Activated CD8-positive, alpha-beta memory T cell treated with anti-CD3 and anti-CD28 coated beads for 36 hours (primary cell): ENCODE results near the gene ODC1. TPM values are rescaled to one million over a fixed set of nuclear protein-coding genes. Genes with fewer than 3 reads are reported as not detected.

Source experiments
- CTCF ChIA-PET: fragments of 350-600 bp; sonication (Branson Sonifier 250); formaldehyde crosslinking; loops from one replicate; lab custom pipeline; 2021; ENCODE audit warnings: antibody characterized with exemption; lab: Charles Lee
- POLR2A ChIA-PET: fragments of 350-600 bp; sonication (Branson Sonifier 250); formaldehyde crosslinking; loops from one replicate; lab custom pipeline; 2021; ENCODE audit warnings: antibody characterized with exemption; lab: Charles Lee
- total RNA-seq, 2 experiments: library from RNA; stranded (reverse); gene quantifications; one replicate each; pipeline ENCODE4 v1.2.3, GENCODE V29; 2021

The ODC1 gene
- total RNA-seq, 2 experiments from 2014 or later = 477 to 483 TPM

DNA sequence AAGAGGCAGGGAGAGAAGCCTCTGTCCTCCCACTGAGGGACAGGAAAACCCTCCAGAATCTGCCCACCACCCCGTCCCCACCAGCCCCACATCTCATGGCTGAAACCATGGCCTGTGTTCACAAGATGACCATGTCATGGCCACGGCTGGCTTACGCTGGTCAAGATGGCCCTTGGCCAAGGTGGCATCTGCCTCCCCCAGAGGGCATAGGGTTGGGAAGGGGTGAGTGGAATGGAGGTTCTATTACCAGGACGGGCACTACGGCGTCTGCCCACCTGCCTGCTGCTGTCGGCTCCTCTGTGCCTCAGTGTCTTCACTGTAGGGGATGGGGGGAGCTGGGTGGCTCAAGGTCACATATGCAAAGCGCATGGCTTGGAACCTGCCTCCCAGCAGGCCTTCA lies 19.8 kb downstream of the ODC1 start:
- POLR2A ChIA-PET = no interaction called here
- CTCF ChIA-PET = interaction anchor here (0.8 kb wide), 1 partner anchor 360 kb away, joined by 3 read pairs; no protein-coding TSS in a partner anchor

DNA sequence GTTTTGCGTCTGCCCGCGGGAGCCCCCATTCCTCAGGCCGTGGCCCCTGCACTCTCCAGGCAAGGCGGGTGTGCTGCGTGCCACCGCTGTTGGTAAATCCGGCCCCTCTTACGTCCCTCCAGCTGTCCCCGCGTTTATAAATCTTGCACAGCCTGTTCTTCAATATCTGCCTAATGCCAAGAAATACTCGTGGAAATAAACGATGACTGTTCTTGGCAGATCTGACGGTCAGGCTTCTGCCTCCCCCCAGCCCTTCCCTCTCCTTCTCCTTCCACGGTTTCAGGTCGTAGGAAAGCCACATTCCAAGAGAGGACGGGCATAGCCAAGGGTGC lies 20.5 kb downstream of the ODC1 start:
- POLR2A ChIA-PET = no interaction called here
- CTCF ChIA-PET = no interaction called here

DNA sequence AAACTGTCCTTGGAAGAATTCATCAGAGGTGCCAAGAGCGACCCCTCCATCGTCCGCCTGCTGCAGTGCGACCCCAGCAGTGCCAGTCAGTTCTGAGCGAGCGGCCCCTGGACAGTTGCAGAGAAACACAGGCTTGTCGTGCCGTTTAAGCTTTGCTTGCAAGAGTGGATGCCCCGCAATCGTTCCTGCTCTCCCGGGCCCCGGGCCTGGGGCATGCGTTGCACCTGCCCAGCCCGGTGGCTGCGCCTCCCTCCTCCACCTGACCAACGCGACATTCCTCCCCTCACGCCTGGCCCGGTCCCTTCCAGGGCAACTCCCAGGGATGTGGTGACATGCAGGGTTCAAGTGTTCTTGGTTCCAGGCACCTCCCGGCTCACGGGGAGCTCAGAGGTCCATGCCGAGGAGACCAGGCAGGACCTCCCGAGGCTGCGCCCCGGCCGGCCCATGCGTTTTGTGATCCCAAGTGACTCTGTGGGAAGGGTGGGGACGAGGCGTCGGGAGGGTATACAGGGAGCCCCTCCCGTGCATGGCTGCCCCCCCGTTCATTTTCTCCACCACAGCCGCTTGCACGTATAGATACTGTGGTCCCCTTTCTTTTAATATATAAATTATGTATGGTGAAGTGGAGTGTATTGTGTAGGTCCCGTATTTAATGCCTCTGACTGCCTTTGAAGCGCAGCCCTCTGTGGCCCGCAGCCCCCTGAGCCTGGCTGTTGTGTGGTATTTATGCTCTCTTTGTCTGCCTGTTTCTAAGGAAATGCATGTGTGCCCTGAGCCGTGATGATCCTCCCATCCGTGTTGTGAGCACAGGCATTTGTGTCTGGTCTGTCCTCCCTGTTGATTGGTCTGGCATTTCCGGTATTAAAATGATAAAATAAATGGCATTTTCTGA lies 21.2 kb downstream of the ODC1 start:
- ChIA-PET CTCF (interaction anchor here (2.1 kb wide), 1 partner anchor 8 kb away, joined by 6 read pairs; no protein-coding TSS in a partner anchor), POLR2A (no interaction called here)

DNA sequence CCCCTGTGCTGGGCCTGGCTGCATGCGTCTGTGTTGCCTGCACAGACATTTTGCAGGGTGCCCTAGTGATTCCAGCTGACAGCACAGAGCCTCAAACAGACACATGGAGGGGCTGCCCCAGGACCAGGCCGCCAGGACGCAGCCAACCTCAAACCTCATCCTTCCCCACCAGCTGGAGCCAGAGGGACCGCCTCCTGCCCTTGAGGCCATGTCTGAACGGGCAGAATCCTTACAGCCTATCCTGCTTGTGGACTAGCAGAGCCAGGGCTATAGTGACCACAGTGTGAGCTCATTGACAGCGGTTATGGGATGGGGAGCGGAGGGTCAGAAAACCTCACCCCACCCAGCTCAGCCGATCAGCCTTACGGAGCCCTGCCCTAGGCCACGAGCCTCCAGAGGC lies 22.4 kb downstream of the ODC1 start:
- ChIA-PET POLR2A (interaction anchor here (0.7 kb wide), 1 partner anchor 9 kb away, joined by 4 read pairs; no protein-coding TSS in a partner anchor), CTCF (interaction anchor here (2.1 kb wide), 1 partner anchor 10 kb away, joined by 6 read pairs; no protein-coding TSS in a partner anchor)

DNA sequence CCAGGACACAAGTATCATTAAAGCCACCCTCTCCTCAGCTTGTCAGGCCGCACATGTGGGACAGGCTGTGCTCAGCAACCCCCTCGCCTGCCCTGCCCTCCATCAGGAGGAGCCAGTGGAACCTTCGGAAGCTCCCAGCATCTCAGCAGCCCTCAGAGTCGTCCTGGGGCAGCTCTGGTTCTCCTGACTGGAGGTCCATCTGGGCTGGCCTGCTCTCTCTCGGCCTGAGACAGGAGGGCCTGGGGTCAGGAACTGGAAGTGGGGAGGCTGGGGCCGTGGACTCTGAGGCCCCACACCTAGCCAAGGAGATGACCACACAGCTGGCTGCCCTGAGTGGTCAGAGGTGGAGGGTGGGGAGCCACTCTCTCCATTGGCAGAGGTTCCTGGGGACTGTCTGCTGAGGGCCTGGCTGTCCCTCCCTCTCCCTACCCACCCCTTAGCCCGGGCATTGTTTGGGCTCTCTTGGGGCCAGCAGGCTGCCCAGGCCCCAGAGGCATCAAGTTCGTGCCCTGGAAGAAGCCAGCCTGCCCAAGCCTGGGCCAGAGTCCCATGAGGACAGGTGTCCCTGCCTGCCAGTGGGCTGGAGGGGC lies 23.1 kb downstream of the ODC1 start:
- POLR2A ChIA-PET = no interaction called here
- CTCF ChIA-PET = interaction anchor here (1.6 to 2.1 kb wide), 2 partner anchors 10 to 16 kb away, joined by 6 read pairs; no protein-coding TSS in a partner anchor

DNA sequence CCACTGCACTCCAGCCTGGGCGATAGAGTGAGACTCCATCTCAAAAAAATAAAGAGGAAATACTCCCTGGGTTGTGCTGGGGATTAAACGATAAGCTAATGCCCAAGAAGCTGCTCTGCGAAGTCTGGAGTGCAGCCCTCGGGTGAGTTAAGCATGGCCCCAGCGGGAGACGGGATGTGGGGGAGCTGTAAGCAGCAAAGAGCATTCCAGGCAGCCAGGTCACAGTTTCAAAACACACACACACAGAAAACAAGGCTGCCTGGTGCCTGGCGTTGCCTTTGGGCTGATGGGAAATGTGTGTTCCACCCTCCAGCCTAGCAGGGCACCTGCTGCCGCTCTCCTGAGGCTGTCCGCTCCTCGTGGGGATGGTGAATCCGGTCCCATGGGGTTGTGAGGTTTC lies 24.1 kb downstream of the ODC1 start:
- CTCF ChIA-PET = interaction anchor here (1.6 kb wide), 1 partner anchor 15 kb away, joined by 6 read pairs; no protein-coding TSS in a partner anchor
- POLR2A ChIA-PET = no interaction called here

DNA sequence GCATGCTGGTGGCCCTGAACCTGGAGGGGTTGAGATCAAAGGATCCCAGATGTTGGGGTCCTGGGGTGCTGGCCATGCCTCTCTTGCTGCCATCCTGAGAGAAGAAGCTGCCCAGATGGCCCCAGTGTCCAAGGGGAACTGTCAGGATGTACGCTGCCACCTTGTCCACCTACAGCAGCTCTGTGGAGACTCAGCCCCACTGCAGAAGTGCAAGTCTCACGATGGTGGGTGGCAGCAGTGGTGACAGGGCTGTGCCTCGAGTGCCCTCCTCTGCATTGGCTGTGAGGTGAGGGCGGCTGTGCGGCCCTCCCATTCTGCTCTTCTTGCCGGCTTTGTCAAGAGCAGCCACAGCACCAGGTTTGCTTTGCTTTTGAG lies 24.7 kb downstream of the ODC1 start:
- ChIA-PET CTCF (interaction anchor here (1.6 kb wide), 1 partner anchor 14 kb away, joined by 6 read pairs; no protein-coding TSS in a partner anchor), POLR2A (no interaction called here)

DNA sequence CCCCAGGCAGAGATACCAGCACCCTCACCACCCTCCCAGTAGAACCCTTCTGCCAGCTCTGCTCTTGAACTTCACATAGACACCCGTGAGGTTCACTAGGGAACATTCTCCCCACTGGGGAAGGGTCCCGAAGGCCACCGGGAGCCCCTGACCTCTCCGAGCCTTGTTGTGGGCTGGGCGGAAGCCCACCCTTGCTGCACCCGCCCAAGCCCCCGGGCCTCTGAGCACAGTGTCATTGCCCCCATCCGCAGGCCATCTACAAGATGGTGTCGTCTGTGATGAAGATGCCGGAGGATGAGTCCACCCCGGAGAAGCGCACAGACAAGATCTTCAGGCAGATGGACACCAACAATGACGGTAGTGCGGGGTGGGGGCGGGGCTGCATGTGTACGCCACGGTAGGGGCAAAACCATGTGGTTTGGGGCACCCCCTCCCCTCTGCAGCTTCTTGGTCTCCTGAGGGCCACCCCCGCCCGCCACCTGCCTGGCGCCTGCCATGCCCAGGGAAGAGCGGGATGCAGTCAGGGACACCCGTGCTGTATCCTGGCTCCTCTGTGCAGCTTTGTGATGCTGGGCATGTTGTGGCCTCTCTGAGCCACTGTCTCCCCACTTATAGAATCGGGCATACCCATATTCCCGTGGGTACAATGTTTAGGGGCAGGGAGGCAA lies 25.3 kb downstream of the ODC1 start:
- ChIA-PET POLR2A (no interaction called here), CTCF (interaction anchor here (0.5 to 1.0 kb wide), 2 partner anchors 9 to 11 kb away, joined by 3 read pairs; no protein-coding TSS in a partner anchor)

DNA sequence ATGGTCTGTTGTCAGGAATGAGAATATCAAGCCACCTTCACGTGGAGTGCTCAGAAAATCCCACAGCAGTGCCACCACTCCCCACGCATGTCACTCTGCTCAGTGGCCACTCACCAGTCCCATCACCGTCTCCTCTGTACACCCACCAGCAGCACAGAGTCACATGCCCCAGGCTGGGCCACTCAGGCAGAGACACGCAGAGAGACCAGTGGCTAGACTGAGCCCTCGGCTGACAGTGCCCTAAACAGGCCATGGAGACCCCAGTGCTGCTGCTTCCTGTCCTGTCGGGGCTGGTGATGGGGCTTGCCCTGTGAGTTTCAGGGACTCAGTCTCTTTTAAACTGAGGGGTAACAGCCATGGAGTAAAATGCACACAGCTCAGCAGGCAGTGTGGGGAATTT lies 25.9 kb downstream of the ODC1 start:
- ChIA-PET CTCF (interaction anchor here (1.0 kb wide), 1 partner anchor 11 kb away, joined by 3 read pairs; no protein-coding TSS in a partner anchor), POLR2A (no interaction called here)

DNA sequence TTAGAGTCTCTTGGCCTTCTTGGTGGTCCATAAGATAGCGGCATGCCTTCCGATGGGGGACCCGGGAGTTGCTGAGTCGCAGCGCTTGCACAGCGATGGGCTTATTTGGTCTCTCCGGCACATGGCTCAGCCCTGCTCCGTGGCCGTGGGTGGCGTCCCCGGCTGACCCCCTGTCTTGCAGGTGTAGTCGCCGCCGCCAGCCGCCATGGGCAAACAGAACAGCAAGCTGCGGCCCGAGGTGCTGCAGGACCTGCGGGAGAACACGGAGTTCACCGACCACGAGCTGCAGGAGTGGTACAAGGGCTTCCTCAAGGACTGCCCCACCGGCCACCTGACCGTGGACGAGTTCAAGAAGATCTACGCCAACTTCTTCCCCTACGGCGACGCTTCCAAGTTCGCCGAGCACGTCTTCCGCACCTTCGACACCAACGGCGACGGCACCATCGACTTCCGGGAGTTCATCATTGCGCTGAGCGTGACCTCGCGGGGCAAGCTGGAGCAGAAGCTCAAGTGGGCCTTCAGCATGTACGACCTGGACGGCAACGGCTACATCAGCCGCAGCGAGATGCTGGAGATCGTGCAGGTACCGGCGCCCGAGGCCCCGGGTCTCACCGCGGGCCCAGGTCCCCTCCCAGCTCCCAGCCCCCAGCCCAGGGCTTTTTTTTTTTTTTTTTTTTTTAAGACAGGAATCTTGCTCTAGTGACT lies 28.4 kb downstream of the ODC1 start:
- CTCF ChIA-PET = interaction anchor here (1.1 to 2.3 kb wide), 3 partner anchors 11 to 295 kb away, joined by 4 to 8 read pairs (median 7); no protein-coding TSS in a partner anchor
- POLR2A ChIA-PET = interaction anchor here (0.6 kb wide), 1 partner anchor 91 kb away, joined by 3 read pairs; no protein-coding TSS in a partner anchor

DNA sequence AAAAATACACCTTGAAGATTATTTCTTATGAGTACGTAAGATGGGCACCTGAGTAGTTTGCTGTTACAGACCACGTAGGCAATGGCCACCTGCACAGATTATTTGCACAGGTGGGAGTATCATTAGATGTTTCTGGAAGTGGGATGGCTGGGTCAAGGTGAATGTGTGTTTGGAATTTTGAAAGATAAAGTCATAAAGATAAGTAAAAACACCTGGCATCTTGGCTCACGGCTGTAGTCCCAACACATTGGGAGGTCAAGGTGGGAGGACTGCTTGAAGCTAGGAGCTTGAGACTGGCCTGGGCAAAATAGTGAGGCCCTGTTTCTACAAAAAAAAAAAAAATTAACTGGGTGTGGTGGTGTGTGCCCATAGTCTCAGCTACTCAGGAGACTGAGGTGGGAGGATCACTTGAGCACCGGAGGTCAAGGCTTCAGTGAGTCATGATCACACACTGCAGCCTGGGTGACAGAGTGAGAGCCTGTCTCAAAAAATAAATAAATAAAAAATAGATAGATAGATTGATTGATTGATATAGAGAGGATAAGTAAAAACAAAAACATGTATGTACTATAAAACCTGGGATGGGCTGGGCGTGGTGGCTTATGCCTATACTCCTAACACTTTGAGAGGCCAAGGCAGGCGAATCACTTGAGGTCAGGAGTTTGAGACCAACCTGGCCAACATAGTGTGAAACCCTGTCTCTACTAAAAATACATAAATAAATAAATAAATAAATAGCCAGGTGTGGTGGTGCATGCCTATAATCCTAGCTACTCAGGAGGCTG lies 30.4 kb downstream of the ODC1 start:
- CTCF ChIA-PET = interaction anchor here (1.9 kb wide), 1 partner anchor 9 kb away, joined by 7 read pairs; no protein-coding TSS in a partner anchor
- POLR2A ChIA-PET = no interaction called here

DNA sequence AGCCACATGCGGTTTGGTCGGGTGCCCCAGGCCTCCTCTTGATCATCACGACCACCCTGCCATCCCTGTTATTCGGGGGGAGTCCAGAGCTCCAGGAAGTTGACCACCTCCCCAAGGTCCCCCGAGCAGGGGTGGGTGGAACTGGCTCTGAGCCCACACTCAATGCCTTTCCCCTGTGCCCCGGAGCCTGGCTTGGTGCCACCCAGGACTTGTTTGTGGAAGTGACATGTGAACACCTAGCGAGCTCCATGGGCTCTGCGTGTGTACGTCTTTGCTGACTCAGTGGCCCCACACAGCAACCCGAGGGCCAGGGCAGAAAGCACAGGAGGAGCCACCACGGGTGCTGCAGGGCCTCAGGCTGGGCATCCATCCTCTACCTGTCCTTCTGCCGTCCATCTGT lies 32.5 kb downstream of the ODC1 start:
- ChIA-PET POLR2A (no interaction called here), CTCF (interaction anchor here (0.7 to 1.2 kb wide), 3 partner anchors 243 to 431 kb away, joined by 3 read pairs; no protein-coding TSS in a partner anchor)

DNA sequence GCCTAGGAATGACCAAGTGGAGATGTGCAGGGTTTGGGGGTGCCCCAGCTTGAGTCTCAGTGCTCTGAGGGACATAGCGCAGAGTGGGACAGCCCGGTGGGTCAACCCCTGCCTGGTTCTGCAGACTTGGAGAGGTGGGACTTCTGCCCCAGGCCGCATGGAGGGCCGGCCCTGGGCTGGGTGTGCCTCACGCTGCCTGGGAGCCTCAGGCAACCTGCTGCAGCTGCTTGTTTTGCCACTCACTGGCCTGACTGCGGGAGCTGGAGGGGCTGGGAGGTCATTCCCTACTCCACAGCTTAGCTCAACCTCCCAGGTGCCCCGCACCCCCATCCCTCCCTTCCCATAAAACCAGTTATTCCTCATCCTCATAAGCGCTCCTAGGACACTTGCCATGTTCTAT lies 33.1 kb downstream of the ODC1 start:
- ChIA-PET POLR2A (no interaction called here), CTCF (interaction anchor here (1.2 kb wide), 1 partner anchor 131 kb away, joined by 3 read pairs; no protein-coding TSS in a partner anchor)

DNA sequence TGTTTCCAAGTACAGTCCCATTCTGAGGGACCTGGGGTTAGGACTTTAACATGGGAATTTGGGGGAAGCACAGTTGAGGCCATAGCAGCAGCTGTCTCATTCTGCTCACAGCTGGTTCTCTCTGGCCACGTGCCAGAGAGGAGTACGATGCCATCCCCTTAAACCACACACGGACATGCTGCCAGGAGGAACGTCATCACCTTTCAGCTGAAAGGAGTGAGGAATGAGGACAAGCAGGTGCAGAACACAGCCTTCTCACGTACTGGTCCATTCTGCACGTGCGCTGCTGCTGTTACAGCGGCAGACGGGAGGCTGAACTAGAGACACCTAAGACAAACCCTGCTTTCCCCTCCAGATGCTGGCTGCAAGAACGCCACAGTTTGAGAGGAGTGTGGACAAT lies 33.5 kb downstream of the ODC1 start:
- ChIA-PET CTCF (interaction anchor here (1.2 kb wide), 1 partner anchor 131 kb away, joined by 3 read pairs; no protein-coding TSS in a partner anchor), POLR2A (no interaction called here)

DNA sequence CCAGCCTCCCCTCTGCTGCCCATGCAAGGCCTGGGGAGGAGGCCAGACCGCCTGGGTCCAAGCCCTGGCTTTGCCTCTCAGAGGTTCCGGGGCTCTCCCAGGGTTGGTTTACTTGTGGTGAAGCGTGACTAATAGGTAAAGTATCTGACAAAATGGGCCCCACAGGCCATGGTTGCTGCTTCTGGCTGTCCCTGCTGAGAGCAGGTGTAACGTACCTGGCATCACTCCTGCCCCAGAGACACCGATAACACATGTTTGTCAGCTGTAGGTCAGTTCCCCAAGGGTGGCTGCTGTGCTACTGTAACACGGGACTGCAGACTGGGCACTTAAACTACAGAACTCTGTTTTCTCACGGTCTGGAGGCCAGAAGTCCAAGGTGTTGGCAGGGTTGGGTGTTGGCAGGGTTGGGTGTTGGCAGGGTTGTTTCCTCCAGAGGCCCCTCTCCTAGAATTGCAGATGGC lies 34.1 kb downstream of the ODC1 start:
- CTCF ChIA-PET = interaction anchor here (1.2 kb wide), 1 partner anchor 130 kb away, joined by 3 read pairs; no protein-coding TSS in a partner anchor
- POLR2A ChIA-PET = no interaction called here

DNA sequence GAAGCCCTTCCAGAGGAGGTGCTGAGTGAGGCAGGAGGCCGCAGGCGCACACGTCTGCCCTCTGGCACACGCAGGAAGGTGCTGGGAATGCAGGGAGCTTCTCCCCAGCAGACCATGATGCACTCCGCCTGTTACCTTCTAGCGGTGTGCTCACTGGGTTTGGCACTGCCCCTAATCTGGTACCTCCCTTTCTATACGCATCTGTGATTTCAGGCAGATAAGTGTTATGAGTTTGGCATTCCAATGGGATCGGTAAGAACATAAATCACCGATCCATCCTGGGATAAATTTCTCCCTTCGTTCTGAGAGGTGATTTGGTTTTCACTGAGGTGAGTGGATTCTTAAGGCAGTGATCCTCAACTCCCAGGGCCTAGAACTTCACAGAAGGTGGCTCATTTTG lies 34.6 kb downstream of the ODC1 start:
- ChIA-PET POLR2A (interaction anchor here (0.6 kb wide), 1 partner anchor 34 kb away, joined by 4 read pairs; no protein-coding TSS in a partner anchor), CTCF (no interaction called here)

DNA sequence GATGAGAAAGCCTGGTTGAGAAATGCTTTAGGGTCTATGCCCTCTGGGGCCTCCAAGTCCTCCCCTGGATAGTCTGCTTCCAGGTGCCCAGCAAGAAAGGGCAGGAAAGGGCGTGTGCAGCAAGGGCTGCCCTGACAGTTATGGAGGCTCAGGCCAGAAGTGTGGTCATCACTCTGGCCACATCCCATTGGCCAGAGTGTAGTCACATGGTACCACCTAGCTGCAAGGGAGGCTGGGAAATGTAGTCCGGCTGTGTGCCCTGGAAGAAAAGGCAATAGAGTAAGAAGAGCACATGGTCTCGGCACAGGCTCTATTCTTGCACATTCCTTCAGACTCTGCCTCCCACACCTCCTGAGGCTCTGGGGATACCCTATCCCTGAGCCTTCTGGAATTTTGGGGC lies 35.7 kb downstream of the ODC1 start:
- POLR2A ChIA-PET = no interaction called here
- CTCF ChIA-PET = interaction anchor here (0.9 to 2.0 kb wide), 2 partner anchors 23 to 114 kb away, joined by 3 to 6 read pairs; no protein-coding TSS in a partner anchor
